HUES64 (cell line): ENCODE data around the gene RELB.

Experiments used
- H3K27ac ChIP-seq: 2 replicates; pipeline ENCODE4 v1.7.0; 2013; ENCODE audit warnings: low read depth, low read length, inconsistent platforms
- H3K27me3 ChIP-seq: 2 replicates; pipeline ENCODE4 v1.6.1; 2013; ENCODE audit warnings: mild to moderate bottlenecking, low read length; ENCODE audit not compliant: insufficient read depth
- H3K36me3 ChIP-seq: 2 replicates; pipeline ENCODE4 v1.6.1; 2013; ENCODE audit warnings: mild to moderate bottlenecking, low read length; ENCODE audit not compliant: insufficient read depth
- H3K4me1 ChIP-seq: 2 replicates; pipeline ENCODE4 v1.6.1; 2013; ENCODE audit warnings: mild to moderate bottlenecking, low read length, moderate library complexity; ENCODE audit not compliant: insufficient read depth
- H3K4me3 ChIP-seq: 2 replicates; pipeline ENCODE4 v1.5.1; 2013; ENCODE audit warnings: mild to moderate bottlenecking, low read length, moderate library complexity
- H3K9ac ChIP-seq: 2 replicates; pipeline ENCODE4 v1.6.1; 2013; ENCODE audit warnings: mild to moderate bottlenecking, low read depth, low read length
- H3K9me3 ChIP-seq: 2 replicates; pipeline ENCODE4 v1.6.1; 2013; ENCODE audit warnings: low read depth, low read length; ENCODE audit not compliant: insufficient read depth
- WGBS: fragments of 150-250, 120-280 bp; methylation state at CpG from one replicate; pipeline ENCODE4 v1.1.7; 2013; ENCODE audit warnings: missing lambda C conversion rate; 5-methylcytosine and 5-hydroxymethylcytosine counted together

Gene RELB

GRCh38 chr19:45063851-45064801 is 62.9 kb downstream of the RELB start:
- no peaks in the 10 kb centered on the region for H3K27me3 ChIP-seq
- H3K27ac ChIP-seq, result no peak overlapping the region
- 96% methylated on average over 85 of the region's 85 CpGs for WGBS
- H3K9ac ChIP-seq, result no peak overlapping the region
- H3K9me3 ChIP-seq, result no peaks in the 10 kb centered on the region
- H3K4me1 ChIP-seq, result no peaks in the 10 kb centered on the region
- peaks cover 73% of the 10 kb centered on the region for H3K36me3 ChIP-seq
- no peak overlapping the region for H3K4me3 ChIP-seq

GRCh38 chr19:45066921-45067661 is 65.8 kb downstream of the RELB start:
- WGBS, result 92% methylated on average over 38 of the region's 38 CpGs
- Histone ChIP-seq H3K27ac (no peak overlapping the region), H3K4me1 (no peaks in the 10 kb centered on the region), H3K9me3 (no peaks in the 10 kb centered on the region), H3K4me3 (no peak overlapping the region), H3K27me3 (no peaks in the 10 kb centered on the region), H3K36me3 (peaks cover 72% of the 10 kb centered on the region), H3K9ac (no peak overlapping the region)

GRCh38 chr19:45068041-45068440 is 66.8 kb downstream of the RELB start:
- H3K9ac ChIP-seq, result no peak overlapping the region
- WGBS, result 94% methylated on average over 7 of the region's 10 CpGs
- H3K4me1 ChIP-seq, result no peaks in the 10 kb centered on the region
- H3K36me3 ChIP-seq, result peaks cover 69% of the 10 kb centered on the region
- no peaks in the 10 kb centered on the region for H3K9me3 ChIP-seq
- no peak overlapping the region for H3K4me3 ChIP-seq
- no peak overlapping the region for H3K27ac ChIP-seq
- no peaks in the 10 kb centered on the region for H3K27me3 ChIP-seq

GRCh38 chr19:45069056-45069455 is 67.8 kb downstream of the RELB start:
- H3K27me3 ChIP-seq, result no peaks in the 10 kb centered on the region
- no peaks in the 10 kb centered on the region for H3K4me1 ChIP-seq
- no peak overlapping the region for H3K9ac ChIP-seq
- no peaks in the 10 kb centered on the region for H3K9me3 ChIP-seq
- no peak overlapping the region for H3K27ac ChIP-seq
- H3K36me3 ChIP-seq, result peaks cover 59% of the 10 kb centered on the region
- 76% methylated on average over 13 of the region's 13 CpGs for WGBS
- no peak overlapping the region for H3K4me3 ChIP-seq

GRCh38 chr19:45070214-45070613 is 69.0 kb downstream of the RELB start:
- Histone ChIP-seq H3K4me1 (peaks cover 9% of the 10 kb centered on the region), H3K36me3 (peaks cover 53% of the 10 kb centered on the region), H3K9me3 (no peaks in the 10 kb centered on the region), H3K4me3 (no peak overlapping the region), H3K27ac (no peak overlapping the region), H3K27me3 (no peaks in the 10 kb centered on the region), H3K9ac (no peak overlapping the region)
- WGBS, result 96% methylated on average over 6 of the region's 6 CpGs

GRCh38 chr19:45070861-45071544 is 69.7 kb downstream of the RELB start:
- peaks cover 9% of the 10 kb centered on the region for H3K4me1 ChIP-seq
- H3K27ac ChIP-seq, result no peak overlapping the region
- H3K9ac ChIP-seq, result no peak overlapping the region
- H3K27me3 ChIP-seq, result no peaks in the 10 kb centered on the region
- peaks cover 45% of the 10 kb centered on the region for H3K36me3 ChIP-seq
- H3K9me3 ChIP-seq, result no peaks in the 10 kb centered on the region
- no peak overlapping the region for H3K4me3 ChIP-seq
- WGBS, result 93% methylated on average over 19 of the region's 19 CpGs

- H3K4me3 ChIP-seq, result no peak overlapping the region
- H3K36me3 ChIP-seq, result peaks cover 45% of the 10 kb centered on the region
- no peak overlapping the region for H3K27ac ChIP-seq
- H3K4me1 ChIP-seq, result peaks cover 10% of the 10 kb centered on the region
- no peaks in the 10 kb centered on the region for H3K27me3 ChIP-seq
- no peak overlapping the region for H3K9ac ChIP-seq
- WGBS, result 96% methylated on average over 25 of the region's 25 CpGs
- no peaks in the 10 kb centered on the region for H3K9me3 ChIP-seq
These were observed 70.3 kb downstream of the RELB start for GRCh38 chr19:45071545-45071938.

- 95% methylated on average over 34 of the region's 34 CpGs for WGBS
- H3K27ac ChIP-seq, result no peak overlapping the region
- H3K27me3 ChIP-seq, result no peaks in the 10 kb centered on the region
- H3K4me3 ChIP-seq, result no peak overlapping the region
- no peaks in the 10 kb centered on the region for H3K9me3 ChIP-seq
- H3K4me1 ChIP-seq, result peaks cover 16% of the 10 kb centered on the region
- no peak overlapping the region for H3K9ac ChIP-seq
- peaks cover 45% of the 10 kb centered on the region for H3K36me3 ChIP-seq
These were observed 70.9 kb downstream of the RELB start for GRCh38 chr19:45071969-45072790.

GRCh38 chr19:45074744-45075300 is 73.6 kb downstream of the RELB start:
- peak overlapping the region; percentile 77 for H3K4me3 ChIP-seq
- peaks cover 31% of the 10 kb centered on the region for H3K4me1 ChIP-seq
- H3K9ac ChIP-seq, result no peak overlapping the region
- peaks cover 31% of the 10 kb centered on the region for H3K36me3 ChIP-seq
- no peaks in the 10 kb centered on the region for H3K27me3 ChIP-seq
- H3K27ac ChIP-seq, result peak overlapping the region; percentile 48; the same call in 1 of the 2 replicates
- H3K9me3 ChIP-seq, result no peaks in the 10 kb centered on the region
- 30% methylated on average over 11 of the region's 11 CpGs for WGBS

- peak overlapping the region; percentile 58 for H3K9ac ChIP-seq
- H3K4me1 ChIP-seq, result peaks cover 36% of the 10 kb centered on the region
- peak overlapping the region; percentile 48; the same call in 1 of the 2 replicates for H3K27ac ChIP-seq
- no peaks in the 10 kb centered on the region for H3K27me3 ChIP-seq
- under 1% methylated on average over 20 of the region's 26 CpGs for WGBS
- peak overlapping the region; percentile 77 for H3K4me3 ChIP-seq
- H3K9me3 ChIP-seq, result no peaks in the 10 kb centered on the region
- peaks cover 24% of the 10 kb centered on the region for H3K36me3 ChIP-seq
These were observed 74.2 kb downstream of the RELB start for GRCh38 chr19:45075301-45076028.
